A204.1 (cell line): ENCODE measurements around the gene GEMIN8.

ENCODE experiments used
- FAIRE-seq: peaks from 2 replicates; lab custom pipeline; 2012; peaks lifted over from hg19 to GRCh38; lab: Jason Lieb, UNC

GEMIN8 gene

GRCh38 chrX:14015294-14015693 is 14.4 kb downstream of the GEMIN8 start:
- FAIRE-seq: no peak

DNA sequence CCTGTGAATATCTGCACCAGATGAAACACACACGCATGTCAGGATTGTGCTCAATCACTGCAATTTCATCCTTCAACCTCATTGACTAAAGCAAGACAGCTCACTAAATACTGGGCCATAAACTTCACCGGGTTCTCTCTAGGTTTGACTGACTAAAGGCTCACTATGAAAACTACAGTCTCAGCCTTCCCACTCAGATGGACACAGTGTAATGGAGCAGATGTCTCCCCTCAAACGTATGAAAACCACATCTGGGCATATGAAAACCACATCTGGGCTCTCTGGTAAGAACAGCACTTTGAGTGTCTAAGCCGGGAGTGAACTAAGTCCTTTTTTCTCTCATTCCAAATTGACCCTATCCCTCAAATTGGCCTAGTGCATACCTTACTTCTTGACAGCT is 15.2 kb downstream of the GEMIN8 start:
- no peak for FAIRE-seq

DNA sequence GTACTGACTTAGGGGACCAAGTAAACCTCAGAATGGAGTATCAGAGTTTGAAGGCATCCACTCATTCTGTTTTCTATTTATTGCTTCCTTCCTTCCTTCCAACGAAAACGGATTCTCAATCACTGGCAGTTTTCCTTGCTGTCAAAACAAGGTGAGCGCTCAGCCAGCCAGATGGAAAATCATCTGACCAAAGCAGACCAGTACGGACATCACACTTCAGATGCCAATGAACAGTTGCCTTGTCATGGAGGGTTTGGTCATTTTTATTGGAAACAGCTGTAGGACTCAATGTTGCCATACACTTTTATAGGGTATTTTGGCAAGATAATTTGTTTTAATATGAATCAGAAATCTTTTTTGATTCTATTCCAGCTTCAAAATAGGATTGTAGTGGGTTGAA is 16.6 kb downstream of the GEMIN8 start:
- FAIRE-seq: no peak

- no peak for FAIRE-seq
These were observed 19.1 kb downstream of the GEMIN8 start for GRCh38 chrX:14010566-14010965.

DNA sequence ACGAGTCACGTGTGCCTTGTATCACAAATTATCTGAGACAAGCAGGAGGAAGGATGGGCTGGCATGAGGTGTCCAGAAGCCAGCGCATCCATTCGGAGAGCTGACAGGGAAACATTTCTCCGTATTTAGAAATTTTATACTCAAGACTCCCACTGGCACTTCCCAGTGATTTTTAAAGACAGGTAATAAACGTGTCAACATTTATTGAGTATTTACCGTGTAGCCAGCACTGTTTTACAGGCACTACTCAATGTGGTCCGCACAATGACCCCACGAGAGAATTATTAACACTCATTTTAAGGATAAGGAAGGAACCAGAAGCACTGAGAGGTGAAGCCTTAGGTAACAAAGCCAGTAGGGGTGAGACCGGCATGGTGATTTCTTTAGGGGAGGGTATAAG is 23.2 kb downstream of the GEMIN8 start:
- FAIRE-seq: no peak

GRCh38 chrX:14003876-14004425 is 25.7 kb downstream of the GEMIN8 start:
- no peak for FAIRE-seq

DNA sequence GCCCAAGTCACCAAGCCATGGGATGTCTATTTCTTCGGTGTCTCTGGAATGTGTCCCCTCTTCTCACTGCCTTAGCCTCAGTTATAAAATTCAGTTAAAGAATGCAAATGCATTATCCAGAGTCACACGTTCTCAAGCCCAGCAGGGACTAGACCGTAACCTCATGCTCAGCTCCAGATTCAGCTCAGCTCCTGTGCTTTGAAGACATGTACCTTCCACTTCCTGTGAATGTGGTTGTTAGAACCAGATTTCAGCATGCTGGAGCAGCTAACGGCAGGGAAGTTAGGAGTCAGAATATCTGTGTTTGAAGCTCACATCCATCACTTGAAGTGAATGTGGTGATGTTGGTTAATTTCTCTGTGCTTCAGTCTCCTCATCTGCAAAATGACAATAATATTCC is 26.7 kb downstream of the GEMIN8 start:
- no peak for FAIRE-seq

DNA sequence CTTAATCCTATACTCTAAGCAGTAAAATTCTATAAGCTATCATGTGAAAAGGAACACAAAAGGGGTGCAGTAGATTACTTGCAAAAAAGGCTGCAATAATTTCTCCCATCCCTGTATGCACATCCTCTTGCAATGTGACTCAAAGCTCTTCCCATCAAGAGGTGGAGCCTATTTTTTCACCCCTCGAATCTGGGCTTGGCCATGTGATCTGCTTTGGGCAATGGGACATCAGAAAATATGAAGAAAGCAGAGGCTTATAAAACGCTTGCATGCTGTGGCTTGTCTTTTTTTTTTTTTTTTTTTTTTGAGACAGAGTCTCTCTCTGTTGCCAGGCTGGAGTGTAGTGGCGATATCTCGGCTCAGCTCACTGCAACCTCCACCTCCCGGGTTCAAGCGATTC is 33.0 kb downstream of the GEMIN8 start:
- FAIRE-seq: no peak

DNA sequence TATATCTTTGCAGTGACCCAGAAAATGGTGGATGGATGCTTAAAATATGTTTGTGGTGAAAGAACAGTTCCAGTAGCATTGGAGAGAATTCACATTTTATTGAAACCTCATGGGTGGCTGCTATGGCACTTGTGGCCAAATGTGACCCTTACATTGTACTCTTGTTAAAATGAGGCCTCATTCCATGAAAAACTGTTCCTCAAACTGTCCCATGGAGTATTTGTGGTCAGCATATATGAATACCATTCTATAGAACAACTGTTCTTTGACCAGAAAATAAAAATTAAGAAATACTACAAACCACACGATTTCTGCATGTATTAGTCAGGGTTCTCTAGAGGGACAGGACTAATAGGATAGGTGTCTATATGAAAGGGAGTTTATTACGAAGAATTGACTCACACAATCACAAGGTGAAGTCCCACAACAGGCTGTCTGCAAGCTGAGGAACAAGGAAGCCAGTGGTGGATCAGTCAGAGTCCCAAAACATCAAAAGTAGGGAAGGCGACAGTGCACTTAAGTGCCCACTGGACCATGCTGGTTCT is 35.1 kb downstream of the GEMIN8 start:
- no peak for FAIRE-seq

GRCh38 chrX:13994104-13994503 is 35.6 kb downstream of the GEMIN8 start:
- FAIRE-seq: no peak

DNA sequence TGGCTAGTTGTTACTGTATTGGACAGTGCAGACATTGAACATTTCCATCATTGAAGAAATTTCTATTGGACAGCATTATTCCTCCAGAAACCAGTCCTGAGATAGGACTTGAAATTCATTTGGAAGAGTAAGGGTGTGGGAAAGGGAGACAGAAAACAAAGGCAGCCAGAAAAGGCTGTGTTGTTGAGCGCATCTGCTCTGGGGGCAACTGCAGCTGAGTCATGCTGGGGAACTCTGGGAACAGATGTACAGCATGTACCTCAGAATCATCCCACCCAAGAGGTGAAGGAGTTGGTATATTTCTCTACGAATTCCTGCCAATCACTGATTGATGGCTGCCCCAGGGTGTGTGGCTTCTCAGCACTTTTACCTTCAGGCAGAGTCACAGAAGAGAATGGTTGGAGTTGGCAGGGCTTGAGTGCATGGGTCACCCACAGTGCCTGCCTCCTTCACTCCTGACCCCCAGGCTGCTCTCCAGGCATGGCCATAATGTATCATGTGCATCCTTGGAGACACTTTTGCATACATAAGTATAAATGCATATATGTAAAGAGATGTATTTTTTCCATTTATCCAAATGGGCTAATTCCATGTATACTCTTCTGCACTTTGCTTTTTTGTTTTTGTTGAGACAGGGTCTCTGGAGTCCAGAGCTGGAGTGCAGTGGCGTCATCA is 39.4 kb downstream of the GEMIN8 start:
- FAIRE-seq: no peak

- no peak for FAIRE-seq
These were observed 43.8 kb downstream of the GEMIN8 start for GRCh38 chrX:13985697-13986435.

- FAIRE-seq: no peak
These were observed 46.0 kb downstream of the GEMIN8 start for GRCh38 chrX:13983734-13984133.

- FAIRE-seq: no peak
These were observed 61.5 kb downstream of the GEMIN8 start for GRCh38 chrX:13968198-13968597.

DNA sequence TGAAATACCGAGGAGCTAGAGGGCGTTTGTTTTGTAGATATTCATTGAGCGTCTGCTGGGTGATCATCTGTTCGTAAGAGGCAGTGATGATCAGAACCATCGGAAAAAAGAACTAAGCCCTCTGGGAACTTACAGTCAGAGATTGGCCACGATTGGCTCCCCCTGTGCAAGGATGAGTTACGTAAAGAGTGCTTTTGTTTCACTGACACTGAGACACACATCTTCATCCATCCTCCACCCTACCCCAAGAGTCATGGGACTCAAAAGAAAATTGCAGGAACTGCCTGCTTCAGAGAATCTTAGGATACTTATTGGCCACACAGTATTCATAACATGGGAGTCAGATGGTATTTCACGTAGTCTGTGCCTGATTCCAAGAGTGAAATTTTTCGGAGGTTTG is 62.1 kb downstream of the GEMIN8 start:
- FAIRE-seq: no peak

GRCh38 chrX:13966793-13967125 is 62.9 kb downstream of the GEMIN8 start:
- FAIRE-seq: no peak

GRCh38 chrX:13966071-13966792 is 63.5 kb downstream of the GEMIN8 start:
- no peak for FAIRE-seq

GRCh38 chrX:13965531-13965930 is 64.2 kb downstream of the GEMIN8 start:
- FAIRE-seq: no peak

GRCh38 chrX:13956998-13957397 is 72.7 kb downstream of the GEMIN8 start:
- no peak for FAIRE-seq
